Suppressor macrophage (primary cell): Measurements from ENCODE around the gene TLK2.
"Not testable (repeated sequence)": the region's sequence is repeated elsewhere in the genome, so short reads cannot be mapped to it uniquely, and the experiment has no call there.

Experiments used
- DNase-seq, 4 experiments: peaks; one replicate each; pipeline ENCODE4 v3.0.0-alpha.2; 2020 to 2022

TLK2 gene

DNA sequence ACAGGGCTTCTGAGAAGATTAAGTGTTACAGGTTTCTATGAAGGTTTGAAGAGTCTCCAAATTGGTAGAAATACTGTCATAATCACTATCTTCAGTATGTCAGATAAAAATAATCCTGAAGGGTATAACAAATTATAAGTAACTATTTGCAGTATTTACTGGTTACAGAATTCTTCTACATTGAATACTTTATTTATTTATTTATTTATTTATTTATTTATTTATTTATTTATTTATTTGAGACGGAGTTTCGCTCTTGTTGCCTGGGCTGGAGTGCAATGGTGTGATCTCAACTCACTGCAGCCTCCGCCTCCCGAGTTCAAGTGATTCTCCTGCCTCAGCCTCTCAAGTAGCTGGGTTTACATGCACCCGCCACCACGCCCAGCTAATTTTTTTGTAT is 125.2 kb downstream of the TLK2 start:
- DNase-seq, result not testable (repeated sequence)

DNA sequence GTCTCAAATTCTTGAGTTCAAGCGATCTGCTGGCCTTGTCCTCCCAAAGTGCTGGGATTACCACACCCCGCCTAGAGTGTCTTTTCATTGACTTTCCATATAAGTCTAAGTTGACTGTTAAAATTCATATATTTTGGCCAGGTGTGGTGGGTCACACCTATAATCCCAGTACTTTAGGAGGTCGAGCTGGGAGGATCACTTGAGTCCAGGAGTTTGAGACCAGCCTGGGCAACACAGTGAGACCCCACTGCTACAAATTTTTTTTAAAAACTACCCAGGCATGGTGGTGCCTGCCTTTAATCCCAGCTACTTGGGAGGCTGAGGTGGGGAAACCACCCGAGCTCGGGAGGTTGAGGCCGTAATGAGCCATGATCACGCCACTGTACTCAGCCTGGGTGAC is 127.0 kb downstream of the TLK2 start:
- no peak for DNase-seq

DNA sequence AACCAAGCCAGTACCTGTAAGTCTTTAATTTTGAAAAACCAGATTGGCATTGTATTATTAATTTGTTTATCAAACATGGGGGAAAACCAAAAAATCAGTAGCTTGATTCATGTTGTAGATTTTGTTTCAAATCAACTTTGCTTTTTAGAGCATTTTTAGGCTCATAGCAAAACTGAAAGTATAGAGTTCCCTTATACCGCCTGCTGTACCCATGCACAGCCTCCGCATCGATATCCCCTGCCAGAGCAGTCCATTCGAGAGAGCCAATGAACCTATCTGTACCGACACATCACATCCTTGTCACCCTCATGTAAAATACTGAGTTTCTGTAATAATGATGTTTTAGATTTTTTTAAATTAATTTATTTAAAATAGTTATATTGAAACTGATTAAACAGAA is 132.7 kb downstream of the TLK2 start:
- peak in 3 of 4 experiments; percentile 39 to 57 (median 52) for DNase-seq

DNA sequence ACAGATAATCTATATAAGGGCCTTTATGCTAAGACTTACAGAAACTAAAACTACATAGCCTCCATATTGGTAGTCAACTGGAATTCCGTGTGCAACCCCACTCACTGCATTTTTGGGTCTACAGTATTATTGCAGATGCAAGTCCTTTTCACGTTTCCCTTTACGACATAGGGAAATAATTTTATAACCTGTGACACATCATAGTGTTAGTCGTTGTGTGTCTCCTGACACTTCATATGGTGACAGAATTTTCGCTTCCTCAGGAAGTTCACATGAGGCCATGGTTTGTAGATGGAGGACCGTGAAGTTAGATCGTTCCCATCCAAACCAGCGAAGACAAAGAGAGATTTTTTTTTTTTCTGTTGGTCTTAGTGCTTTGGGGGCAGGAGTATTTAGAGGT is 133.1 kb downstream of the TLK2 start:
- DNase-seq, result peak; percentile 73 to 94 (median 82)

DNA sequence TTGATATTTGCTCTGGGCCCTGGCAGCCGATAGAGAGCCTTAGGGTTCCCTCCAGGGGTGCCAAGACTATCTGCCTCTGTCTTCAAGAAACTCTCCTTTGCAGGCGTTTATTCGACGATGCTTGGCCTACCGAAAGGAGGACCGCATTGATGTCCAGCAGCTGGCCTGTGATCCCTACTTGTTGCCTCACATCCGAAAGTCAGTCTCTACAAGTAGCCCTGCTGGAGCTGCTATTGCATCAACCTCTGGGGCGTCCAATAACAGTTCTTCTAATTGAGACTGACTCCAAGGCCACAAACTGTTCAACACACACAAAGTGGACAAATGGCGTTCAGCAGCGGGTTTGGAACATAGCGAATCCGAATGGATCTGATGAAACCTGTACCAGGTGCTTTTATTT is 133.7 kb downstream of the TLK2 start:
- DNase-seq, result not testable (repeated sequence)

DNA sequence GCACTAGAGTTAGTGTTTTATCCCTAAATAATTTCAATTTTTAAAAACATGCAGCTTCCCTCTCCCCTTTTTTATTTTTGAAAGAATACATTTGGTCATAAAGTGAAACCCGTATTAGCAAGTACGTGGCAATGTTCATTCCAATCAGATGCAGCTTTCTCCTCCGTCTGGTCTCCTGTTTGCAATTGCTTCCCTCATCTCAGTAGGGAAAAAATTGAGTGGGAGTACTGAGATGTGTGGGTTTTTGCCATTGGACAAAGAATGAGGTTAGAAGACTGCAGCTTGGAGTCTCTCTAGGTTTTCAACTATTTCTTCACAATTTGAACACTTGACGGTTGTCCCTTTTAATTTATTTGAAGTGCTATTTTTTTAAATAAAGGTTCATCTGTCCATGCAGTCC is 134.5 kb downstream of the TLK2 start:
- DNase-seq, result peak in 1 of 4 experiments; percentile 20

DNA sequence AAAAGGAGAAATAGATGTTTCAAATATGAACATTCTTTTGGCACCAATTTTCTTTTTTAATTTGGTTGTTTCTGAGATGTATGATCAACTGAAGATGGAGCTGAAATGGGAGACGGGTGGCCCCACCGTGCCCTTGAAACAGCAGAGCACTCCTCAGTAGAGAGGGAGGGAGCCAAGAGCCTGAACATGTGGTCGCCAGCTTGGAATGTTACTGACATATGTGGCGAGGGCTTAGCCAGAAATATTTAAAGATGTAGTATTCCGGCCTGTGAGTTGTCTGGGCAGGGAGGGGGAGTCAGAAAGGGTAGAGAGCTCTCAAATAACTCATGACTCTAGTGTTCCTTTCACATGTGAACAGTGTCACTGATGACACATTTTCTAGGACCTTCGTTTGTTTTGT is 135.5 kb downstream of the TLK2 start:
- DNase-seq, result no peak

DNA sequence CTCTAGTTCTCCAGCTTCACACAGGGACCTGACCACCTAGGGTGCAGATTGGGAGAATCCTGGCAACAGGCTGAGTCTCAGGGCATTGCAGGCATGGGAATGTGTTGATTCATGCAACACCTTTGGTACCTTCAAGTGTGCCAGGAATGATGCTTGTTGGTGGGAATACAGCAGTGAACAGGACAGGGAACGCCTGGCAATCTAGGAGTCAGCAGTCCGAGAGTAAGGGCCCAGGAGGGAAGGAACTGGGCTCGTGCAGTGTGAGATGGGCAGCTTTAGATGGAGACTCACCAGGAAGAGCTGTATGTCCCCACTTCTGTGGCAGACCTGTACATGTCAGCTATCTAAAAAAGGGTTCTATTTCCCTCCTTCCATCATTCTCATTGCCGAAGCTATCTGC is 136.9 kb downstream of the TLK2 start:
- DNase-seq, result no peak

DNA sequence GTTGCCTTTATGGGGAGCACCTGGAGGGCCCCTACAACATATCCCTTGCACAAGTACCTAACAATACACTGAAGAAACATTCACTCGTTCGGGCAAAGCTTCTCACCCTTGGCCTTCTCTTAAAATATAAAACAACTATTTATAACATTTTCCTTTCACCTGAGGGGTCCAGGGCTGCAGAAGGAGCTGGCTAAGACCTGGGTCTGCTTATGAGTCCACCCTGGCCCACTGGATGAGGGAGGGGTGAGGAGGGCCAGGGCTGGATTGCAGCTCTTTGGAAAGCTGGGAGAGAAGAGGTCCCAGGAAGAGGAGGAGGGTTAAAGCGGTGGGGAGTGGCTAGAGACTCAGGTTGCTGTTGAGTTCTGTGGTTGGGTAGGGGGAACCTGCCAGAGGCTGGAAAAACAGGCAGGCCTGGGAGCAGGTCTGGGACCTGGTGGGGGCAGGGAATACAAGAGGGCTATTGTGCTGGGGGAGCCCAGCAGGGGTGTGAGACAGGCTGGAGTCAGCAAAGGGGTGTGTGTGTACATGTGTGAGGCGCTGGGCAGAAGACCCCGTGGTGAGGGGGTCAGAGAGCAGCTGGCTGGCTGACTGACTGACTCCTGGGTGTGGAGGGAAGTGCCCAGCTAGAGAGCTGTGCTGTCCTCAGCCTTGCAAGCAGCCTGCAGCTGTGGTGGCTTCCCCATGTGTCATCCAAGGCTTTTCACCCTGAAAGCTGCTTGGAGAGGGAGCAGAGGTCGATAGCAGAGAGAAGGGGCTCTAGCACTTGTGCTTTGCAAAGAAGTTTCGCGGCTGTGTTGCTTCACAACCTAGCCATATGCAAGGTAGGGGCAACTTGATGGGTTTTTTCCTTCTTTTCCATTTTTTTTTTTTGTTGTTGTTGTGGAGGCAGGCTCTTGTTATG is 138.6 kb downstream of the TLK2 start:
- peak in 3 of 4 experiments; percentile 34 to 45 (median 42) for DNase-seq

DNA sequence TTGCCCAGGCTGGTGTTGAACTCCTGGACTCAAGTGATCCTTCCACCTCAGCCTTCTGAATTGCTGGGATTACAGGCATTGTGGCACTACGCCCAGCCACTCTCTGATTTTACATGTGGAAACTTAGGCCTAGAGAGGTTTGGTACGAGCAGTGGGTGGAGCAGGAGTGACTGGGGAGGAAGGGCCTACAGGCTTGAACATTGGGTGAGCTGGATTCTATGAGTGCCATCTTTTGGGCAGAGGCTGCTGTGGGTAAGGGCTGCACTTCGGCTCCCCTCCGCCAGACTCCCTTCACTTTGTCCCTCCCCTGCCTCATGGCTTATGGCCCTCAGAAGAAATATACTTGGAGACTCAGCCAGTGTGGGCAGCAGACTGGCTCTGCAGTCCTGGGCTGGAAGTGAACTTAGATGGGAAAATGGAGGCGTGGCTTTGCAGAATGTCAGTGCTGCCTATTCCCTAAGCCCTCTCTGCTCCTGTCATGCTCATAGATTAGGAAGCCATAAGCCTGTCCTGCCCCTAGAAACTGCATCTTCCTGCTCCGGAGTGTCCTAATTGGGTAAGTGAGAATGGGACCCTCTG is 139.4 kb downstream of the TLK2 start:
- DNase-seq, result no peak

DNA sequence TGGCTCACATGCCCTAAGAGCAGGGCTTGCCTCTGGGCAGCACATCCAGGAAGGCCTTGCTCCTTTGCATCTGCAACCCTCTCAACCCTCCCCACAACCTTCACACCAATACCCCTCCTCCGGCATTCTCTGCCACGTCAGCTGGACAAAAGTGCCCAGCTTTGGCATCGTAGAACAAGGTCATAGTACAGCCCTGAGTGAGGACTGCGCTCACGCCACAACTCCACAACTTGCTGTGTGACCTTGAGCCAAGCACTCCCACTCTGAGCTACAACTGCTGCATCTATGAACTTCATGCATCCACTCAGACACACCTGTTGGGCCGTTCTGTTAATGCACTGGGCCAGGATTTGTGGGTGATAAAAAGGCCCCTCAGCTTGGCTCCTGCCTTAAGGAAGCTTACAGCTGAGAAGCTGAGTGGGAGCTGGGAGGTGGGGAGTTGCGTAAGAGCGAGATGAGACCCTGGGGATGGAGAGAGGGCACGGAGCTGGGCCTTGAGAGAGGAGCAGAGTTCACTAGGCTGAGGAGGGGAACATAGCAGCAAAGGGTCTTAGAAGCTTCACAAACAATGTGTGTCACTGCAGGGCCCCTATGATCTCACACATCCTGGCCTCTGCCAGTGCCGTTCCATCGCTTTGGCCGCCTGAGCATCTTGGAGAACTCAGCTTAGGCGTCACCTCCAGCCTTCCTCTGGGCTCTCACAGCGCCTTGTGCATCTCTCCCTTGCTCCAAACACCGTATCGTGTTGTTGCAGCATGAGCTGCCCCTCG is 140.2 kb downstream of the TLK2 start:
- no peak for DNase-seq

DNA sequence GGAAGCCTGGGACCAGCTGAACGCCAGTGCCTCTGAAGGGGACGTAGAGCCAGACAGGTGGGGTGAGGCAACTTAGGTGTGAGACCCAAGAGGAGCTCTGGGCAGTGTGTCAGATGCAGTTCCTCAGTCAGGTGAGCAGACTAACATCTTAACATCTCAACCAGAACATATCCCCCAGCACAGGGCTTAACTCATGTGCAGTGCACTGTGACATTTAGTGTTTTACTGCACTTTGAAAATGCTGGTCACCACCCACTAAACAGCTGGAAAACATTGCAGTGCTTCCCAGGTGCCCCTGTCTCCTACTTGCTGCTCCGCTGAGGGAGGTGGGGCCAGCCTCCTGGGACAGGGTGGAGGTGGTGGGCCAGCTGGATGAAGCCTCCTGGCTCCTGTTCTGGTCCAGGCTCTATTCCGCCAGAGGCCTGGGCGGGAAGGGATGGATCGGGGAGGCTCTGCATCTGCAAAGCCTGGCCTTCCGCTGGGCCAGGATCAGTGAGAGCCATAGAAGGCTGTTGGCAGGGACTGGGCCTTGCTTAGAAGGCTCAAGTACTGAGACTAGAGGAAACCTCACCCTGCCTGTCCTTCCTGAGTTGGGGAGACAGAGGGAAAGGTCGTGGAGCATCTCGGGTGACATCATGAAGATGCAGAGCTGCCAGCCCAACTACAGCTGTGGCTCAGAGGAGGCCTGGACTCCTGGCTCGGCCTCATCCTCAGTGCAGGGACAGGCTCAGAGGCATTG is 141.0 kb downstream of the TLK2 start:
- DNase-seq, result no peak

DNA sequence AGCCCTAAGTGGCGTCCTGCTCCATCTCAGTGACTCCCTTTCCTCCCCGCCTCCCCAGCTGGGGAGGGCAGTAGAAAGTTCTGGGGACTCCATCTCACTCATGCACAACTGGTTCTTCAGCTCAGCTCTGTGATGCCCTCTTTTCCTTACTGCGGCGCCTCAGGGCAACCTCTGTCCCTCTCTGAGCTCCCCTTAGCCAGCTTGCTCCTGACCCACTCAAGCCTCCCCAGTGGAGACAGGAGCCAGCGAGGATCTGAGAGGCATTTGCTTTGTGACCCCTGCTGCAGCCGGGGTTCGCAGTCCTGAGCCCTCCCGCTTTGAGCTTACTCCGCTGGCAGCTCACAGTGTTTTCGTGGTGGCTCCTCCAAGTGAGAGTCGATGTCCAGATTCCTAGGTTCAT is 142.6 kb downstream of the TLK2 start:
- DNase-seq, result no peak

DNA sequence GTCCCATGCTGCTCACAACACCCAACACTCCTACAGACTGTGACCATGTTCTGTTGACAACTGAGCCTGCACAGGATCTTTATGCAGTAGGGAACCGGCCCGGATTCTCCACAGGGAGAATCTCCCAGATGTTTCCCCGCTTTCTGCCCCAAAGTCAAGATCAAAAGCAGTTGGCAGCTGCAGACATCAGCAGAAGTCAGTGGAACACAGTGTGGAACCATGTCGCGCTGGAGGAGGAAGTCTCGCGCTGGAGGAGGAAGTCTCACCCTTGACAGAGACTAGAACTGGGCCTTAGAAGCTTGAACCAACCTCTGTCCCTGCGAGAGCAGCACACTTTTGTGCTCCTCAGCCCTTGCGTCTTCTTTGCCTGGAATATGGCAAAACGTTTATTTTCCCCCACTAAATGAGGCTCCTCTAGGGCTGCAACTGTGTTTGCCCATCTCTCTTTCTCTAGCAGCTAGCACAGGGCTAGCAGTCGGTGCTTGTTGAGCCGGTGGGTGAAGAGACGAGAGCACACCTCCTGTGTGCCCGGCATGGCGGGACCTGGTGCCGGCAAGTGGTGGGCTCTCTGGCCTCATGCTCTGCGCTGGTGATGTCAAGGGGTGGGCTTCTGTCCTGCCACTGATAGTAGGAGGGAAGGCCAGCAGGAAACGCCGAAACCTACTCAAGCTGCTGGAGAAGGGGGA is 146.7 kb downstream of the TLK2 start:
- DNase-seq, result peak; percentile 42 to 76 (median 69)

DNA sequence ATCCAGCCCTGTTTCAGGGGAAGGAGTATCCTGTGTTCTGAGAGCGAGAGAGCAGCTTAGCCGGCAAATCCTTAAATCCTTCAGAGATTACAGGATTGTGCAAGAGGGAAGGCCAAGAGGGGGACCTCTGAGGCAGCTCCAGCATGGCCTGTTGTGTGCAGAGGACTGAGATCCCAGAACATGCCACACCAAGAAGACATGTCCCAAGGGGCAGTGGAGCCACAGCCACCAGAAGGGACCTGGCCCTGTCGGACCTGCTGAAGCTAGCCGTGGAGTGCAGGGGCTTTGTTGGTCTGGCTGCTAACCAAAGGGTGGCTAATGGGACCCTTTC is 147.2 kb downstream of the TLK2 start:
- no peak for DNase-seq

DNA sequence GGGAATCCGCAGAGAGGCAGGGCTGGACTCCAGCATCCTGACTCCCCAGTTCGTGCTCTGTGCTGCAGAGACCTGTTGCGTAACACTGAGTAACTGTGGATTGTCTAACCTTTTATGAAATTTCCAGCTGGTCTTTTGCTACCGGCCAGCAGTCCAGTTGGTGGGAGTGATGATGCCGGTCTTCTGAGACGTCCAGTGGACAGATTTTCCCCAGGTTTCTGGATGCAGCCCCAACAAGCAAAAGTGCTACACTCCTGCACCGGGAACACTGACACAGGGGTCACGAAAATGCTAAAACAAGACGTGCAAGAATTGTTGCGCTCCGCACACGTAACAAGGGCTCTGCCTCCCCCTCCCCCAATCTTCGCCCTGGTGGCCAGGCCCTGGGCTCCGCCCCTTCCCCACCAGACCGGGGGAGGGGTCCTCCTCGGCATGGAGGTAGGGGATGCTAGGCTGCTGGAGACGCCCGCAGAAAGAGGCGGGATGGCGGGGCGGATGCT is 148.1 kb downstream of the TLK2 start:
- DNase-seq, result peak; percentile 48 to 74 (median 66)

DNA sequence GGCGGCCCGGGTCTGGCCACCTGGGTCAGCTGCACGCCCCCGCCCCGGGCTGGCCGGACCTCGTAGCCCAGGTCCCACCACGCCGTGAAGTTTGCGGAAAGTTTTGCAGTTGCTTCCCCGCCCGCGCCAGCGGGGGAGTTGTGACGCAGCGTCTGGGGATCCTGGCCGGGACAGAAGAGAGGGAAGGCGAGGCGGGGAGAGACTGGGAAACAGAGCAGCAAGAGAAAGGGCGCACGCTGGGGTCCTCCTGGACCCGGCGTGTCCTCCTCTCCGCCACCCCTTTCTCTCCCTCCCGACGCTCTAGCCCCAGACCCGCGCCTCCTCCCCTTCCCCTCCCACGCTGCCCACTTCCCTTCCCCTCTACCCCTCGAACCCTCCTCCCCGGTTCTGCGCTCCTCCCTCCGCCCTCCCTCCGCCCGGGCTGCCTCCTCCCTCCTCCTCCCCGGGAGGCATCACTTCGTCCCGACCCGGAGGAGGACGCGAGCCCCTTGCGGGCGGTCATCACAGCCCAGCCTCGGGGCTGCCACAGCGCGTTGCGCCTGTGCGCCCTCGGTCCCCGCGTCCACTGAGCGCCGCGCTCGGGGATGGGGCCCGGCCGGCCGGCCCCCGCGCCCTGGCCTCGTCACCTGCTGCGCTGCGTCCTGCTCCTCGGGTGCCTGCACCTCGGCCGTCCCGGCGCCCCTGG is 148.7 kb downstream of the TLK2 start, which contains the start of gene MRC2:
Gene MRC2, plus strand, starts transcription at position 452 of the 685 bp plus-strand sequence. Its CDS starts 133 bp downstream, at position 585.
- peak; percentile 55 to 75 (median 66) for DNase-seq

DNA sequence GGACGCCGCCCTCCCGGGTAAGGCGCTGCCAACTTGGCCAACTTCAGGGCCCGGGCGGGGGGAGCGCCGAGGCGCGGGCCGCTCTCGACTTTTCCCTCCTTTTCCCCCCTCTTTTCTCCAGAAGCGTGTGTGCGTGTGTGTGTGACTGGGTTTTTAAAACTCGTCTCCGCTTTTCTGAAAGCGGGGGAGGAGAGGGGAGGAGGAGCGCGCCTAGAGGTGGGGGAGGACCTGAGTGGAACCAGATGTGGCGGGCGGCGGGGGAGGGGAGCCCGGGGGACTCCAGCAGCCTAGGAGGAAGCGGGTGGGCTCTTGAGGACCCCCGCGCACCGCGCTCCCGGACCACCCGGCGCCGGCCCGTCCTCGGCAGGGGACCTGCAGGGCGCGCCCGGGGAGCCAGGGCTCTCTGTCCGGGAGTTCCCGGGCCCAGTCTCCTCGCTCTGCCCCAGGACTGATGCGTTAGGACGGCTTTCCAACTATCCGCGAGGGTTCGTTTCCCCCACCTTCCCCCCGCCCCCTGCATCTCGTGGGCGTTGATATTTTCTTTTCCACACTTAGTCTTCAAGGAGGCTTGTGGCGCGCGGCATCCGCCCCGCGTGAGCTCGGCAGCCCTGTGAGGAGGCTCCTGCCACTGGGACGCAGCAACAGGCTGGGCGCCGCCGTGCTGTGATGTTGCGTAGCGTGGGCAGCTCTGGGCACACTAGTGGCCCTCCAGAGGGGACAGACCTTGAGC is 149.4 kb downstream of the TLK2 start:
- DNase-seq, result peak; percentile 45 to 72 (median 56)

DNA sequence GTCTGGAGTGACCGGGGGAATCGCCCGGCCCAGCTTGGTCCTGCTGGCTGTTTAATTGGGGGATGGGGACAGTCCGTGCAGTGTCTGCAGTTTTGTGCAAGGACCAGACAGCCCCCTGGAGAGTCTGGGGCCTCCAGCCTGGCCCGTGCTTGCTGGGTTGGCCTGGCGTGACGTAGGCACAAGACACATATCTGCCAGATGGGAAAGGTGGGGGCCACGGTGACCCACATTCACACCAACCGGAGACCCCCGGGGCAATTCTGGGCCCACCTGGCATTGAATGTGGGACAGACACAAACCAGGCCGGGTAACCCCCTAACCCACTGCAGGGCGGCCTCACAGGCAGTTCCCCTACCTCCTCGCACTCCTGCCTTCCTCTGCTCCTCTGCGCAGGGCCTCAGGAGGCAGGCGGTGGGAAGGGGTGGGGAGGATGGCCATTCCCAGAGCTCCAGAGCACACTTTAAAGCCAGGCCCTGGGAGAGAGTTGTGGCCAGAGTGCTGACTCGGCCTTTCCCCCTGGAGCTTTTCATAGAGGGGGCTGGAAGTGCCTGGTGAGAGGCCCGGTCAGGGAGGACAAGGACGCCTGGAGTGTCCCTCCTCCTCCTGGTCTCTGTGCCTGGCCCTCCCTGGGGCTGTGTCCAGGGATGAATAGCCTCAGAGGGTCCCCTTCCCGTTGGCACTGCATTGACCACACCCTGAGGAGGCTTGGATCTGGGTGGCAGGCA is 150.4 kb downstream of the TLK2 start:
- no peak for DNase-seq
